HG02759 (cell line): Measurements from ENCODE around the gene RFPL4A.
"Not testable (repeated sequence)": the region's sequence is repeated elsewhere in the genome, so short reads cannot be mapped to it uniquely, and the experiment has no call there.

Source experiments
- ATAC-seq: cut with Tn5 transposase; IDR thresholded peaks from one replicate; pipeline ENCODE4 v1.9.1; 2021; ENCODE audit warnings: mild to moderate bottlenecking, moderate library complexity; ENCODE audit not compliant: unreplicated experiment

The RFPL4A gene

GRCh38 chr19:55758797-55759196 lies at the start of gene RFPL4A:
Gene RFPL4A, plus strand, starts transcription at chr19:55759097. Its CDS starts 2,704 bp downstream, at chr19:55761801.
- ATAC-seq = not testable (repeated sequence)

GRCh38 chr19:55711719-55712118 lies 47.2 kb upstream of the RFPL4A start:
- ATAC-seq = no peak

- ATAC-seq = no peak
Observed at GRCh38 chr19:55712804-55713631, 45.9 kb upstream of the RFPL4A start.

GRCh38 chr19:55716531-55716930 lies 42.4 kb upstream of the RFPL4A start:
- no peak for ATAC-seq

GRCh38 chr19:55717251-55717650 lies 41.6 kb upstream of the RFPL4A start:
- no peak for ATAC-seq

GRCh38 chr19:55717879-55718711 lies 40.8 kb upstream of the RFPL4A start:
- ATAC-seq = not testable (repeated sequence)

GRCh38 chr19:55720214-55720746 lies 38.6 kb upstream of the RFPL4A start:
- ATAC-seq = no peak

GRCh38 chr19:55720801-55721200 lies 38.1 kb upstream of the RFPL4A start:
- ATAC-seq = no peak

GRCh38 chr19:55723491-55723890 lies 35.4 kb upstream of the RFPL4A start:
- no peak for ATAC-seq

GRCh38 chr19:55730378-55730777 lies 28.5 kb upstream of the RFPL4A start:
- not testable (repeated sequence) for ATAC-seq

GRCh38 chr19:55738302-55738701 lies 20.6 kb upstream of the RFPL4A start, which contains the start of gene NLRP9:
Gene NLRP9, minus strand, starts transcription at chr19:55738402. Its CDS starts 28 bp downstream, at chr19:55738374.
- no peak for ATAC-seq

GRCh38 chr19:55750715-55751114 lies 8.2 kb upstream of the RFPL4A start:
- no peak for ATAC-seq

GRCh38 chr19:55753401-55753800 lies 5.5 kb upstream of the RFPL4A start:
- ATAC-seq = no peak

GRCh38 chr19:55756808-55757207 lies 2.1 kb upstream of the RFPL4A start:
- ATAC-seq = not testable (repeated sequence)

GRCh38 chr19:55766466-55766865 lies 7.6 kb downstream of the RFPL4A start:
- no peak for ATAC-seq

- ATAC-seq = not testable (repeated sequence)
Observed at GRCh38 chr19:55768818-55769217, 9.9 kb downstream of the RFPL4A start, which contains the start of gene RFPL4AL1. Gene RFPL4AL1, plus strand, starts transcription at chr19:55769118. Its CDS starts 2,687 bp downstream, at chr19:55771805.

GRCh38 chr19:55769632-55770031 lies 10.7 kb downstream of the RFPL4A start:
- ATAC-seq = not testable (repeated sequence)

GRCh38 chr19:55777528-55777927 lies 18.6 kb downstream of the RFPL4A start:
- no peak for ATAC-seq

- no peak for ATAC-seq
Observed at GRCh38 chr19:55778331-55778730, 19.4 kb downstream of the RFPL4A start.

GRCh38 chr19:55781112-55781511 lies 22.2 kb downstream of the RFPL4A start:
- ATAC-seq = no peak

GRCh38 chr19:55795021-55795420 lies 36.1 kb downstream of the RFPL4A start:
- ATAC-seq = no peak
